Measurements from ENCODE around the gene PEX11G.
A peak's percentile ranks its signal among the peaks of the same experiment; 100 is the strongest.

Gene PEX11G

DNA sequence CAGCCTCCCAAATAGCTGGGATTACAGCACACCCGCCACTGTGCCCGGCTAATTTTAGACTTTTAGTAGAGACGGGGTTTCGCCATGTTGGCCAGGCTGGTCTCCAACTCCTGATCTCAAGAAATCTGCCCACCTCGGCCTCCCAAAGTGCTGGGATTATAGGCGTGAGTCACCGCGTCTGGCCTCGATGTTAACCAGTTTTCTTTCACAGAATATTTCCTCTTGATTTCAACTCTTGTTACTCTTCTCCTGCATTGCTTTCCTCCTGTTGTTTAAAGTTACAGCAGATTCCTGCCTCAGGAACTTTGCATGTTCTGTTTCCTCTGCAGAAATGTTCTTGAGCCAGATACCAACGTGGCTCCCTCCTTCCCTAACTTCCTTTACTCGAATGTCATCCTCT is 3.7 kb upstream of the PEX11G start:
- no peak for DNase-seq

GRCh38 chr19:7492142-7492541 is 3.3 kb upstream of the PEX11G start:
- peak; percentile 88 for DNase-seq

DNA sequence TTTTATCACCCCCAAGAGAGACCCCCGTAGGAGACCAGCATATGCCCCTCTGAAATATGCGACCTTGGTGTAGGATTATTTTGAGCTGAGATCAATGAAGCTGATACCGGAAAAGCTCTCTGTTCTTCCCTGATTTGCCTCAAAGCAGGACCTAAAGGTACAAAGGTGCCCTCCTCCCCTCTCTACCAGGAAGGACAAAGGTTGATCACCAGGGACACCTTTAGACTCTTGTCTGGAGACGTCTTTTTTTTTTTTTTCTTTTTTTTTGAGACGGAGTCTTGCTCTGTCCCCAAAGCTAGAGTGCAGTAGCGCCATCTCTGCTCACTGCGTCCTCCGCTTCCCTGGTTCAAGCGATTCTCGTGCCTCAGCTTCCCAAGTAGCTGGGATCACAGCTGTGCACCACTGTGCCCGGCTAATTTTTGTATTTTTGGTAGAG is 792 bp upstream of the PEX11G start:
- DNase-seq = no peak

GRCh38 chr19:7486923-7487322 is 1.9 kb downstream of the PEX11G start:
- no peak for DNase-seq

DNA sequence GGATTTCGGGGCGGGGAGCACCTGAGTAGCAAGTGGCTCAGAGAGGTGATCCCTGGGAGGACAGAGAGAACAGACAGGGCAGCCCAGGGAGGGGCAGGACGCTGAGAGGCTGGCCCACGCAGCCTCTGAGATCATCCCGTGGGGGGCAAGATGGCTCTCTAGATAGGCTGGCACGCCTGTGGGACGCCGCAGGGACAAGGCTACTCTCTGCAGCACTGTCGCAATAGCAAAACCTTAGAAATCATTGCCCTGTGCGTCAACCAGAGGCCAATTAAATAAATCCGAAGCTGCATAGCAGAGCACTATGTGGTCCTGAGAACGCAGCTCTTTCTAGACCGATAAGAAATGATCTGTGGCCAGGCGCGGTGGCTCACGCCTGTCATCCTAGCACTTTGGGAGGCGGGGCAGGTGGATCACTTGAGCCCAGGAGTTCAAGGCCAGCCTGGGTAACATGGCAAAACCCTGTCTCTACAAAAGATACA is 5.1 kb downstream of the PEX11G start:
- no peak for DNase-seq

DNA sequence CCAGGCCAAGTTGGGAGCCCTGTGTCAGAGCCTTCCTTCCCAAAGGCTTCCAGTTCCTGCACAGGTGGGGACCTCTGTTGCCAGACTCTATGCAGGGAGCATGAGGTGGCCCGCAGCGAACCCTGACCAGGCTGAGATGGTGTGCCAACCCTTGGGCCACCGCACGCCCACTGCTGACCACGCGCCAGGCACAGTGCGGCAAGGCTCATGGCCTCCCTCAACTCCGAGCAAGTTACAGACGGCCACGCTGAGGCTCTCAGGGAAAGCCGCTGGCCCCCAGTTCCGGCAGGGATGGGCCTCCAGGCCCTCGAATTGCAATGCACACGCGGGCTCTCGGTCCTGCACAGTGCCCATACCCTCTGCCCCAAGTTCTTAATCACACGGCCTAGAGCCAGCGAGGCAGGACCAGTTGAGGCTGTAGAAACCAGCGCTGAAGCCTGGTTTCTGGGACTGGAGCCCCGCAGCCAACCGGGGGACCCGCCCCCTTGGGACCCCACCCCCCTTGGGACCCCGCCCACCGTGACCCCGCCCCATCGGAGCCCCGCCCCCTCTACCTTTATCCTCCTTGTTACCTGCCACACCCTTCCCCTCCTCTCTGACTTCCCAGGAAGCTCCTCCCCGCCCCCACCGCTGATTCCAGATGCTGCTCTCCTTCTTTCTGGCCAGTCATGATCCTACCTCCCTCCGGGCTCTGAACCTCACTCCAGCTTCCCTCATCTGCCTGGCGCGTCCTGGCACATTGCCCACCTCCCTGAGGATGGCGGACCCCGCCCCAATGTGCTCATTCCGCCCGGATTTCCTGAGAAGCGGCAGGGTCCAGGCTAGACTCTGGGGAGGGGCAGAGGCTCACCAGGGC is 6.0 kb downstream of the PEX11G start:
- DNase-seq = no peak

- no peak for DNase-seq
Observed at GRCh38 chr19:7480970-7481255, 7.9 kb downstream of the PEX11G start.

GRCh38 chr19:7480222-7480969 is 8.4 kb downstream of the PEX11G start:
- no peak for DNase-seq

DNA sequence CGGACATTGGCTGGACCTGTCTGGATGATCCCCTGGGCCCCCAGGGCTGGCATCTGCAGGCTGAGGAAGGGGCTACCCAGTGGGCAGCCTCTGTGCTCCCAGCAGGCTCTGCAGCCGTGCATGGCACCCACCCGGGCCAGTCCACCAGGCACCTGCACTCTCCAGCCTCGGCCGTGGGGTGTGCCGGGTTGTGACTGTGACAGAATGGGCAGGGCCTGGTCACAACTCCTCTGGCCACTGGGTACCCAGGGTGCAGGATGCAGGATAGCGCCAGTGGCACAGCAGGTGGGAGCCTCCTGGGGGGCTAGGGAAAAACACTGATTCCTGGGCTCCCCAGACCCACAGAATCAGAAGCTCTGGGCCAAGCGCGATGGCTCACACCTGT is 10.0 kb downstream of the PEX11G start:
- DNase-seq = no peak

DNA sequence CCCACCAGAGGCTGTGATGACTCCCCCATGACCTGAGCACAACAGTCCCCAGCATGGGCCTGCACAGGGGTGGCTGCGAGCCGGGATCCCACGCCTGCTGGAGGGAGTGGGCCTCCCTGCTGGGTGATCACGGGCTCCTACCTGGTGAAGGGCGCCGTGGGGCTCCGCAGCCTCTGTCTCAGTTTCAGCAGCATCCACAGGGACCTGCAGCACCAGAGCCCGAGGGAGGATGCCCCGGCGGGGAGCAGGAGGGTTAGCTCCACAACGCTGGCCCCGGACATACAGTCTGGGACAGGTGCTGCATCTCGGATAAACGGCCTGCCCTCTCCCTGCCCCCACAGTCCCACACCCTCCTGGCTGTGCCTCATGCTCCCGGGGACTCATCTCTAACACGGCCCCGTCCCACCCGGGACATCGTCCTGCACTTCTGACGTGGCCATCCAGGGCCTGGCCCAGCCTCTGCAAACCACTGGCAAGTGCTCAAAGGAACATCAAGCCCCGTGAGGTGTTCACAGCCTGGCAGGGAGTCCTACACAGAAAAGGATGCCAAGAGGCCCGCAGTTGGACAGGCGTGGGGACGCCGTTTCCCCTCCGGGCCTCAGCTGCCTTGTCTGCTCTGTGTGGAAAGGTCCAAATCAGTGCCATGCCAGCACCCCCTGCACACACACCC is 10.5 kb downstream of the PEX11G start:
- DNase-seq = no peak

- no peak for DNase-seq
Observed at GRCh38 chr19:7477758-7478157, 11.1 kb downstream of the PEX11G start.

GRCh38 chr19:7476777-7477494 is 11.9 kb downstream of the PEX11G start:
- no peak for DNase-seq

DNA sequence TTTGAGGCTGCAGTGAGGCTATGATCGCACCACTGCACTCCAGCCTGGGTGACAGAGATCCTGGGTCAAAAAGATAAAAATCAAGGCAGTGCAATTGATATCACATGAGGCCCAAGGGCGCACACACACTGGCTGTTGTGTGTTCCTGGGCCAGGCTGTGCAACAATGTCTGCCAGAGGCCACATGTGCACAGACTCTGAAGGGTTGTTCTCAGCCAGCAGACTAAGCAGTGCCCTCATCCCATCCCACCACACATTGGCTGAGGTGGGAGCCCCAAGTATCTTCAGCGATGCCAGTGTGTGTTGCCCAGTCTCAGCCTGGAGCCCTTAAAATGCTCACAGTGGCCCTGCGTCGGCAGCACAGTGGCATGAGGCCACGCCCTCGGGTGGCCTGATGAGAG is 12.6 kb downstream of the PEX11G start:
- DNase-seq = no peak

GRCh38 chr19:7475665-7476064 is 13.2 kb downstream of the PEX11G start:
- no peak for DNase-seq

DNA sequence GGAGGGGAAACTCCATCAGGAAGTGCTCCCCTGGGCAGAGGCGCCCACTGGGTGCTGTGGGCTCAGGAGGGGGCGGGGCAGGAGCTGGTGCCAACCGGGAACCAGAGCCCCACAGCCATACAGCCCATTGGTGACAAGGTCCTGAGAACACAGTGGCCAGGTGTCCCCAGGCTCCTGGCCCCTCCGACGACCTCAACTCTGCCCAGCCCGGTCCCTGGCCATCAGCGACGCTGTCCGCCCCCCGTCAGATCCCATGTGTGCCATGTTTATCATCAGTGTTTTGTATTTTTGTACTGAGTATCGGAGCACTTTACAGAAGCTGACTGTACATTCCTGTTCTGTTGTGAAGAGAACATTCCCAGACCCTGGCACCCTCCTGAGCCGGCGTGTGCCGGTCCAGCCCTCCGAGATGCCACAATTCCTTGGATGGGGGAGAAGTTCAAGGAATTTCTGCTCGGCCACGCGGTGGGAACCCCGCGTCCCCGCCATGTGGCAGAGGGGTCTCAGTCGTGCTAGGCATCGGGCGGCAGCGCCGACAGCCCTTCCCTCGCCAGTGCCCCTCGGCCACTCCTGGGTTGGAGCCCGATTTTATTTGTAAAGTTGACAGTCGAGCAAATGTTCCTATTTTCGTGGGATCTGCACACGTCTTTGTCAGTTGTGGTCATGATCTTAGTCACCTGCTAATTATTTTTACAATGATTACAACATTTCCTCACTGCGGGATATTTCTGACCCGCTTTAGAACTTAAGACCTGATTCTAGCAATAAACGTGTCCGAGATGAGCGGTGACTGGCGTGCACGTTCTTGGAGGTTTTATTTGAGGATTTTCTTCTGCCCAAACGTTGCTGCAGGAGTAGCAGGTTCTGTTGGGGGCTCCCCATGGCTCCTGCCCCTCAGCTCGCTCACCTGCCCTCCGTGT is 16.9 kb downstream of the PEX11G start:
- no peak for DNase-seq

DNA sequence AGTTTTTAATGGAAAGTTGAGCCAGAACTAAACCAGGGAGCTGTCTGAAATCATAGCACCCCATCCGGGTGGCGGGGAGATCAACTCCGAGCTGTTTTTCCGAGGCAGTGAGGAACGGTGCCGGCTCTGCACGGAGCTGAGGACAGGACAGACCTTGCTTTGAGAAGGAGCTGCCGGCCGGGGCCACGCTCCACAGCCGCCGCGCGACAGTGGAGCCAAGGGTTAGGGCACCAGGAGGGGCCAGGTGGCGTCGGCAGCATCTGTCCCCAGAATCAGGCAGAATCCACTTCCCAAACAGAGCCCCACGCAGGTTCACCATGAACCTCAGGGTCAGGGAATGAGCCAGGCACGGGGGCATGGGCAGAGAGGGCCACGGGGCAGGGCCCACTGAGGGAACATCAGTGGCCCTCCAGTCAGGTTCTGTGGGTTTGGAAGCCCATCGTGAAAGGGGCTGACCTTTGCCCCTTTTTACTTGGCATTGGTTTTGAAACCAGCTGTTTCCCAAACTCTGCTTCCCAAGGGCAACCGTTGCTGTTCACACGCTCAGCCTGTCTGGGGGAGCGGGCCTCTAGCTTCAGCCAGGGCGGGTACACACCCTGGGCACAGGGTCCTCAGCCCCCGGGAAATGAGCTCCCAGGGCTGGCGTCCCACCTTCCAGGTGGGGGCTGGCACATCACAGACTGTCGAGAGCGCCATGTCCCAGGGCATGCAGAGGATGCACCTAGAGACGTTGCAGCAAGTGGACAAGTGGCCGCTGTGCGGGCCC is 18.1 kb downstream of the PEX11G start:
- no peak for DNase-seq

DNA sequence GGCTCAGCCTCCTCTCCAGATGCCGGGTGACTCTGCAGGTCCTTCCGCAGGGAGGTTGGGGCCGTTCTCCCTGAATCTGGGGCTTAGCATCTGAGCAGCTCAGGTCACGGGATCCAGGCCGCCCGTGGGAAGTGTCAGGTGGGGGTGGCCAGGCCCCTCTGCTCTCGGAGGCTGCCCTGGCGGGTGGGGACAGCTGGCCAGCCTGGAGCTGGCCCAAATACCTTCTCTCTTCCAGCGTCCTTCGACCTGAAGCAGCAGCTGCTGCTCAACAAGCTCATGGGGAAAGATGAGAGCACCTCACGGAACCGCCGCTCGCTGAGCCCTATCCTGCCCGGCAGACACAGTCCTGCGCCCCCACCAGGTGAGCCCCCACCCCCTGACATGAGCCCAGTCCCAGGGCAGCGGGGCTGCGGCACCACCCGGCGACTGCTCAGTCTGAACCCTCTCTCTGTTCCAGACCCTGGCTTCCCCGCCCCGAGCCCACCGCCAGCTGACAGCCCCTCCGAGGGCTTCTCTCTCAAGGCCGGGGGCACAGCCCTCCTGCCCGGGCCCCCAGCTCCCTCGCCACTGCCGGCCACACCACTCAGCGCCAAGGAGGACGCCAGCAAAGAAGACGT is 19.1 kb downstream of the PEX11G start:
- no peak for DNase-seq

GRCh38 chr19:7468840-7469239 is 20.0 kb downstream of the PEX11G start:
- no peak for DNase-seq

DNA sequence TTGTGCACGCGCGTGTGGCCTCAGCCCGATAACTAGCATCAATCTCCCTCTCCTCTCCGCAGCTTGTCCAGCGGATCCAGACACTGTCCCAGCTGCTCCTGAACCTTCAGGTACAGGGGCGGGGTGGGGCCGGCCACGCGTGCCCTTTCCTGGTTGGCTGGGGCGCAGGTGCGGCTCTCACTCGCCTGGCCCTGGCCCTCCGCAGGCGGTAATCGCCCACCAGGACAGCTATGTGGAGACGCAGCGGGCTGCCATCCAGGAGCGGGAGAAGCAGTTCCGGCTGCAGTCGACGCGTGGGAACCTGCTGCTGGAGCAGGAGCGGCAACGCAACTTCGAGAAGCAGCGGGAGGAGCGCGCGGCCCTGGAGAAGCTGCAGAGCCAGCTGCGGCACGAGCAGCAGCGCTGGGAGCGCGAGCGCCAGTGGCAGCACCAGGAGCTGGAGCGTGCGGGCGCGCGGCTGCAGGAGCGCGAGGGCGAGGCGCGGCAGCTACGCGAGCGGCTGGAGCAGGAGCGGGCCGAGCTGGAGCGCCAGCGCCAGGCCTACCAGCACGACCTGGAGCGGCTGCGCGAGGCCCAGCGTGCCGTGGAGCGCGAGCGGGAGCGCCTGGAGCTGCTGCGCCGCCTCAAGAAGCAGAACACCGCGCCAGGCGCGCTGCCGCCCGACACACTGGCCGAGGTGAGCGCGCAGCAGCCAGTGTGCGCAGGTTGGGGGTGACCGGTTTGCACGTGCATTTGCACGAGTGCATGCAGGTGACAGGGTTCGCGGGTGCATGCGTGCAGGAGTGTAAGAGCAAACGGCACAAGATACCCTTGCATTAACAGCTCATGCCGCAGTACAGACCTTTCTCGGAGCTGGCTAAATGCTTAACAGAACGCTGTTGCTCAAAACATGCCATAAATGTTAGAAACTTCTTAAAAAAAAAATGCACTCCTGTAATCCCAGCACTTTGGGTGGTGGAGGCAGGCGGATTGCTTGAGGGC is 21.5 kb downstream of the PEX11G start:
- DNase-seq = no peak

Data from activated CD4-positive, alpha-beta T cell treated with anti-CD3 and anti-CD28 coated beads, Interleukin-10, Interleukin-2, amounts not matched to agents 100 ng/mL and 50 ng/mL, durations not matched to agents 16 hours and 8 hours (primary cell).